HEK293 (cell line): Measurements from ENCODE around the gene PDCL2.

Source experiments
- GFI1B ChIP-seq: fragments of 450-650 bp; formaldehyde crosslinking; IDR thresholded peaks from 2 replicates; pipeline ENCODE4 v1.5.1; 2016; ENCODE audit warnings: missing biosample characterization, missing genetic modification characterization
- SCRT1 ChIP-seq: fragments of 450-650 bp; formaldehyde crosslinking; IDR thresholded peaks from 2 replicates; pipeline ENCODE4 v1.5.1; 2016; ENCODE audit warnings: missing biosample characterization, missing genetic modification characterization, borderline replicate concordance
- SETDB1 ChIP-seq: IDR thresholded peaks from one replicate; pipeline ENCODE4 v1.6.1; 2017; ENCODE audit warnings: mild to moderate bottlenecking, low read length, moderate library complexity, mixed read lengths; ENCODE audit not compliant: insufficient read length
- ZNF211 ChIP-seq: fragments of 450-650 bp; formaldehyde crosslinking; IDR thresholded peaks from 2 replicates; pipeline ENCODE4 v1.5.1; 2016; ENCODE audit warnings: low read depth, missing biosample characterization, missing genetic modification characterization
- ZNF555 ChIP-seq: fragments of 450-650 bp; formaldehyde crosslinking; conservative IDR thresholded peaks from 2 replicates; pipeline ENCODE4 v1.5.1; 2017; ENCODE audit warnings: missing biosample characterization, mild to moderate bottlenecking, missing genetic modification characterization, inconsistent platforms
- TF ChIP-seq, protein P1 (sequence below): fragments of 450-650 bp; formaldehyde crosslinking; IDR thresholded peaks from 2 replicates; pipeline ENCODE4 v1.5.1; 2016; ENCODE audit warnings: missing biosample characterization, missing genetic modification characterization
- TF ChIP-seq, protein P2 (sequence below): fragments of 450-650 bp; formaldehyde crosslinking; IDR thresholded peaks from 2 replicates; pipeline ENCODE4 v1.5.1; 2016; ENCODE audit warnings: missing biosample characterization, missing genetic modification characterization
- TF ChIP-seq, protein P3 (sequence below): IDR thresholded peaks from 2 replicates; pipeline ENCODE4 v1.6.1; 2011; ENCODE audit warnings: mild to moderate bottlenecking, low read depth, low read length, borderline replicate concordance

DNA sequence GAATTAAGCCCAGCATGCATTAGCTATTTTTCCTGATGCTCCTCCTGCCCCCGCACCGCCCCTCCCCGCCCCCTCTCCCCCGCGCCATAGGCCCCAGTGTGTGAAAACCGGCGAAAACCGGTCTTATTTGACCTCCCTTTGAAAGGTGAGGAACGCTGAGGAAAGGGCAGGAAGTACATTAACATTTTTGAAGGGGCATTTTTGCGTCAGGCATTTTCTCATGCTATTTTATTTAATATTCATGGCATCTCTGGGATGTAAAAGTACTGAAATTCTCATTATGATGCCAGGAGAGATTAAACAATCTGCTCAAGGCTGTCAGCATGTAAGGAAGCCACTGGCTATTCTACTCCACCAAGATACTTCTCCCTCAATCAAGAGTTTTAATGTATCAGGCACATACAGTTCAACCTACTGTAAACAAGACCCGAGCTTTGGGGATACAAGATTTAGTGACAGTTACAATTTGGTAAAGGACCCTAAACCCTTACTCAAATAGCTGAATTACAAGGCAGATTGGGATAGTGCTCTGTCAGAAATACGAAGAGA is 45.3 kb upstream of the PDCL2 start:
- TF ChIP-seq, protein P1, sequence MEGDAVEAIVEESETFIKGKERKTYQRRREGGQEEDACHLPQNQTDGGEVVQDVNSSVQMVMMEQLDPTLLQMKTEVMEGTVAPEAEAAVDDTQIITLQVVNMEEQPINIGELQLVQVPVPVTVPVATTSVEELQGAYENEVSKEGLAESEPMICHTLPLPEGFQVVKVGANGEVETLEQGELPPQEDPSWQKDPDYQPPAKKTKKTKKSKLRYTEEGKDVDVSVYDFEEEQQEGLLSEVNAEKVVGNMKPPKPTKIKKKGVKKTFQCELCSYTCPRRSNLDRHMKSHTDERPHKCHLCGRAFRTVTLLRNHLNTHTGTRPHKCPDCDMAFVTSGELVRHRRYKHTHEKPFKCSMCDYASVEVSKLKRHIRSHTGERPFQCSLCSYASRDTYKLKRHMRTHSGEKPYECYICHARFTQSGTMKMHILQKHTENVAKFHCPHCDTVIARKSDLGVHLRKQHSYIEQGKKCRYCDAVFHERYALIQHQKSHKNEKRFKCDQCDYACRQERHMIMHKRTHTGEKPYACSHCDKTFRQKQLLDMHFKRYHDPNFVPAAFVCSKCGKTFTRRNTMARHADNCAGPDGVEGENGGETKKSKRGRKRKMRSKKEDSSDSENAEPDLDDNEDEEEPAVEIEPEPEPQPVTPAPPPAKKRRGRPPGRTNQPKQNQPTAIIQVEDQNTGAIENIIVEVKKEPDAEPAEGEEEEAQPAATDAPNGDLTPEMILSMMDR (tag by site-specific recombination) = no peak
- no peak for TF ChIP-seq GFI1B (tag by site-specific recombination)
- TF ChIP-seq SCRT1 = no peak
- no peak for TF ChIP-seq ZNF555
- TF ChIP-seq ZNF211 (tag by site-specific recombination) = no peak
- TF ChIP-seq, protein P2, sequence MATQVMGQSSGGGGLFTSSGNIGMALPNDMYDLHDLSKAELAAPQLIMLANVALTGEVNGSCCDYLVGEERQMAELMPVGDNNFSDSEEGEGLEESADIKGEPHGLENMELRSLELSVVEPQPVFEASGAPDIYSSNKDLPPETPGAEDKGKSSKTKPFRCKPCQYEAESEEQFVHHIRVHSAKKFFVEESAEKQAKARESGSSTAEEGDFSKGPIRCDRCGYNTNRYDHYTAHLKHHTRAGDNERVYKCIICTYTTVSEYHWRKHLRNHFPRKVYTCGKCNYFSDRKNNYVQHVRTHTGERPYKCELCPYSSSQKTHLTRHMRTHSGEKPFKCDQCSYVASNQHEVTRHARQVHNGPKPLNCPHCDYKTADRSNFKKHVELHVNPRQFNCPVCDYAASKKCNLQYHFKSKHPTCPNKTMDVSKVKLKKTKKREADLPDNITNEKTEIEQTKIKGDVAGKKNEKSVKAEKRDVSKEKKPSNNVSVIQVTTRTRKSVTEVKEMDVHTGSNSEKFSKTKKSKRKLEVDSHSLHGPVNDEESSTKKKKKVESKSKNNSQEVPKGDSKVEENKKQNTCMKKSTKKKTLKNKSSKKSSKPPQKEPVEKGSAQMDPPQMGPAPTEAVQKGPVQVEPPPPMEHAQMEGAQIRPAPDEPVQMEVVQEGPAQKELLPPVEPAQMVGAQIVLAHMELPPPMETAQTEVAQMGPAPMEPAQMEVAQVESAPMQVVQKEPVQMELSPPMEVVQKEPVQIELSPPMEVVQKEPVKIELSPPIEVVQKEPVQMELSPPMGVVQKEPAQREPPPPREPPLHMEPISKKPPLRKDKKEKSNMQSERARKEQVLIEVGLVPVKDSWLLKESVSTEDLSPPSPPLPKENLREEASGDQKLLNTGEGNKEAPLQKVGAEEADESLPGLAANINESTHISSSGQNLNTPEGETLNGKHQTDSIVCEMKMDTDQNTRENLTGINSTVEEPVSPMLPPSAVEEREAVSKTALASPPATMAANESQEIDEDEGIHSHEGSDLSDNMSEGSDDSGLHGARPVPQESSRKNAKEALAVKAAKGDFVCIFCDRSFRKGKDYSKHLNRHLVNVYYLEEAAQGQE (tag by site-specific recombination) = no peak
- TF ChIP-seq SETDB1 = no peak
- TF ChIP-seq, protein P3, sequence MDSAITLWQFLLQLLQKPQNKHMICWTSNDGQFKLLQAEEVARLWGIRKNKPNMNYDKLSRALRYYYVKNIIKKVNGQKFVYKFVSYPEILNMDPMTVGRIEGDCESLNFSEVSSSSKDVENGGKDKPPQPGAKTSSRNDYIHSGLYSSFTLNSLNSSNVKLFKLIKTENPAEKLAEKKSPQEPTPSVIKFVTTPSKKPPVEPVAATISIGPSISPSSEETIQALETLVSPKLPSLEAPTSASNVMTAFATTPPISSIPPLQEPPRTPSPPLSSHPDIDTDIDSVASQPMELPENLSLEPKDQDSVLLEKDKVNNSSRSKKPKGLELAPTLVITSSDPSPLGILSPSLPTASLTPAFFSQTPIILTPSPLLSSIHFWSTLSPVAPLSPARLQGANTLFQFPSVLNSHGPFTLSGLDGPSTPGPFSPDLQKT = no peak
